Sigmoid colon (tissue), 4 donors: ENCODE data around the gene PPP6R3.
"Not testable (repeated sequence)": the region's sequence is repeated elsewhere in the genome, so short reads cannot be mapped to it uniquely, and the experiment has no call there.

Experiments used
- CTCF ChIP-seq, 4 experiments: fragments of 450-650 bp in 3 of 4; fragments of 200-600 bp in 1 of 4; IDR thresholded peaks; one replicate each; pipeline ENCODE4 v1.5.1; 2016 to 2019; ENCODE audit warnings: antibody characterized with exemption in 4 of 4, mild to moderate bottlenecking in 3 of 4, moderate library complexity in 2 of 4
- EP300 ChIP-seq, 4 donors: sonication (generic); formaldehyde crosslinking; IDR thresholded peaks; one replicate each; pipeline ENCODE4 v1.6.1; 2017; ENCODE audit warnings: antibody characterized with exemption in 4 of 4
- POLR2A ChIP-seq, 2 donors: fragments of 450-650 bp; IDR thresholded peaks; one replicate each; pipeline ENCODE4 v1.6.1; 2016; ENCODE audit warnings: antibody characterized with exemption in 2 of 2, mild to moderate bottlenecking in 2 of 2, moderate library complexity in 2 of 2

DNA sequence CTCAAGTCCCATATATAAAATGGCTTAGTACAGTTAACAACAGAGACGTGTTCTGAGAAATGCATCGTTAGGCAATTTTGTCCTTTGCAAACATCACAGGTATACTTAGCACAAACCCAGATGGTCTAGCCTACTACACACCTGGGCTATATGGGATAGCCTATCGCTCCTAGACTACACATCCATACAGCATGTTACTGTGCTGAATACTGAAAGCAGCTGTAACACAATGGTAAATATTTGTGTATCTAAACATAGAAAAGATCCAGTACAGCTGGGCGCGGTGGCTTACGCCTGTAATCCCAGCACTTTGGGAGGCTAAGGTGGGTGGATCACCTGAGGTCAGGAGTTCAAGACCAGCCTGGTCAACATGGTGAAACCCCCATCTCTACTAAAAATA, 2.2 kb upstream of the PPP6R3 start:
- TF ChIP-seq CTCF, POLR2A, EP300 (IDR thresholded peaks at IDR 0.05): not testable (repeated sequence)
